OCI-LY7 (cell line): ENCODE data around the gene WDFY2.

Experiments used
- CTCF ChIP-seq: fragments of 200-600 bp; sonication (generic); conservative IDR thresholded peaks from 2 replicates; pipeline ENCODE4 v1.5.1; 2014; ENCODE audit warnings: mild to moderate bottlenecking, antibody characterized with exemption, low read length, moderate library complexity, mixed read lengths
- EZH2phosphoT487 ChIP-seq: fragments of 200-600 bp; sonication (generic); IDR thresholded peaks from 2 replicates; pipeline ENCODE4 v1.6.1; 2018; ENCODE audit warnings: low read depth, borderline replicate concordance, mild to moderate bottlenecking, mixed run types, antibody characterized with exemption, low read length, moderate library complexity, mixed read lengths

- TF ChIP-seq CTCF (no peak), EZH2phosphoT487 (no peak)
These were observed 229.8 kb downstream of the WDFY2 start for GRCh38 chr13:51814071-51814470.
